ENCODE data around the gene LRPAP1.
"Not testable (repeated sequence)": the region's sequence is repeated elsewhere in the genome, so short reads cannot be mapped to it uniquely, and the experiment has no call there.

LRPAP1 gene

DNA sequence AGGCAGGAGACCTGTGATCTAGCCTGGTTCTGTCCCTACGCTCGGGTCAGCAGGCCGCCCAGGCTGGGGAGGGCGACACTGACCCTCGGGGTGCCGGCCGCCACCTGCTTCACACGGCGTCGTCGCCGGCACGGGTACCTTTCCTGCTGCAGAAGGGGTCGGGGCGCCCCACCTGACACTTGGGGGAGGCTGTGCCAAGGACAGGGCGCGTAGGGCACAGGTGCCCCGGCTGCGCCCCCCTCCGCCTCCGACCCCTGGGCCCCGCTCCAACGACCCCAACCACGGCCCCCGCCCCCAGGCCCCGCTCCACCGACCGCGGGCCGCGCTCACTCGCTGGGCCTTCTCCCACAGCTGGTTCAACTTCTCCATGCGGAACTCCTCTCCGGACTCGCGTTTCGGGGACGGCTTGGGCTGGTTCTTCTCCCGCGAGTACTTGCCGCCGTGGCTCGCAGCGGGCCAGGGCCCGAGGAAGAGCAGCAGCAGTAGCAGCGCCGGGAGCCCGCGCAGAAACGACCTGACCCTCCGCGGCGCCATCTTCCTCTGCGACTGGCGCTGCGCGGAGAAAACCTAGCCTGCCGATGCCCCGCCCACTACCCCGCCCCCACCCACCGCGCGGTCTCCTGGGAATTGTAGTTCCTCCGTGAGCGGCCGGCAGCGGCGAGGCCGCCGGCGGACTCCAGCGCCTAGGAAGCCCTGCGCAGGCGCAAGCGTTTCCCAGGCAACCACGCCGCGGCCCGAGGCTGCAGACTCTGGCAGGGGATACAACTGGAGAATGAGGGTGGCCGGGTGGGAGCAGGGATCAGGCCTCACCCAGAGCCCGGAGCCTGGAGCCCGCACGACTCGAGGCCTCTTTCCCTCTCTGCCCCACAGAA, at the start of gene LRPAP1:
LRPAP1 (minus strand) TSS at position 544 of the 872 bp plus-strand sequence; CDS start at position 534, 10 bp downstream.
- DNase-seq = peak; percentile 90

GRCh38 chr4:3581334-3582090, 49.3 kb upstream of the LRPAP1 start:
- not testable (repeated sequence) for DNase-seq

DNA sequence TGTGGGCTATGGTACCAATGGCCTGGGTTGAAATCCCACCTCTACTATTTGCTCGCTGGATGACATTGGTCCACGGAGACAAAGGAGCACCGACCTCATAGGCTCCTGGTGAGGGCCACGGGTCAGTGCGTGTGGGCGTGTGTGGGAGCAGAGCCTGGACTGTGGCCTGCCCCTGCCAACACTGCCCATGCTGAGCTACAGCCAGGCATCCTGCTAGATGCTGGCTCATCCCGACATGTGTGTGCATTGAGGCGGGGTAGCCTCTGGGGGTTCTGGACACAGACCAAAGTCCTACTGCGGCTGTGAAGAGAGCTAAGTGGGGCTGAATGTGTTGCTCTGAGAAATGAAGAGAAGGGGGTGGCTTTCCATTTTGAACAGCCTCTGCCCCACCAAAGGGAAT, 48.6 kb upstream of the LRPAP1 start:
- DNase-seq = not testable (repeated sequence)

DNA sequence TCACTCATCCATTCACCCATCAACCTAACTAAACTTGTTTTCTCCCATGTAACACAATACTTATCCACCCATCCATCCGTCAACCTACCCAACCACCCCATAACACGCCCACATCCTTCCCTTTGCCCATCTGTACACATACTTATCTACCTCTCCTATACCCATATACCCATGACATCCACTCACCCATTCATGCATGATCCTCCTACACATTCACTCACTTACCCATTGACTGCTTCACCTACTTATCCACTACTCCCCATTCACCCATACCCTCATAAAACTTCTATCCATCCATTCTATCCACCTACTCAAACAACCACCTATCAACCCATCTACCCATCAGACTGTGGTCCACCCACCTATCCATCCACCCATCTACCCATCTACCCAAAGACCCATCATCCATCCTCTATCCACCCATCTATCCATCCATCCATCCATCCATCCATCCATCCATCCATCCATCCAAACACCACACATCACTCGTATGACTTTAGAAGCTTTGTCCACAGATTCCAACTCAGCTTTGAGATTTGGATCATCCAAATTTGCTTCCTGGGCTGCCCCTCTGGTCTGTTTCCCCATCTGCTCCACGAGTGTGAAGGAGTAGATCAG, 46.4 kb upstream of the LRPAP1 start:
- not testable (repeated sequence) for DNase-seq

- not testable (repeated sequence) for DNase-seq
These were observed 45.8 kb upstream of the LRPAP1 start for GRCh38 chr4:3578052-3578451.

- not testable (repeated sequence) for DNase-seq
These were observed 45.1 kb upstream of the LRPAP1 start for GRCh38 chr4:3577208-3577892.

GRCh38 chr4:3576533-3577207, 44.4 kb upstream of the LRPAP1 start:
- not testable (repeated sequence) for DNase-seq

DNA sequence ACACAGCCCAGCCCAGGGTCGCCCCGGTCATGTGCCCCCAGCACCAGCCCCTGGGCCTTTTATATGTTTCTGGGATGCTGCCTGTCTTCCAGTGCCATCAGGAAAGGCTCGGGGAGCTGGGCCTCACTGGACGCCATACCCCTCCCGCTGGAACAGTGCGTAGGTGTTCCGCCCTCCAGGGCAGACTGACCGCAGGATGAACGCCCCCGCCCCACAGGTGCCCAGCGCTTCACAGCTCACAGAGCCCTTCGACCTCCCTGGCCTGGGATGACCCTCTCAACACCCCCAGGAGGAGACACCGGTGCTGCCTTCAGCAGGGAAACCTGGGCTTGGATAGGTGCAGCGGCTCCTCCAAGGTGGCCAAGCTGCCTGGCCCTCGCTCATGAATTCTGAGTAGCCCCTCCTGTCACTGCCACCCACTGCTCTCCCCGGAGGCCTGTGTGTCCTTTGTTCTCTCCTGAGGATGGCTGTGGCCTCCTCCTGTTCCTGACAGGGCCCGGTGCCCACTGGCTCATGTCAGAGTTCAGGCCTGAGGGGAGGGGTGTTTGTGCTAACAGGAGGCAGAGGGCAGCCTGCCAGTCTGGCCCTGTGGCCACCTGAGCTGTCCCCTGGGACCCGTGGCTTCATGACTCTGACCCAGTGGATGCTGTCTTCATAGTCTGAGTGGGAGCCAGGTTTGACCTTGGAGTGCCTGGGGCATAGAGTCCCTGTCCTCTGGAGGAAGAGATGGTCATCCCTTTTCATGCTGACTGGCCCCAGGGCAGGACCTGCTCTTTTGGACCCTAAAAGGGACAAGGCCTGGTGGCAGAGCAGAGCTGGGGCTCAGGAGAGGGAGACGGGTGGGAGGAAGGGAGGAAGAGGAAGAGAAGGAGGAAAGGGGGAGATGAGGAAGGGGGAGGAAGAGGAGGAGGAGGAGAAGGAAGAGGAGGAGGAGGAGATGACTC, 43.5 kb upstream of the LRPAP1 start:
- DNase-seq = peak; percentile 14

DNA sequence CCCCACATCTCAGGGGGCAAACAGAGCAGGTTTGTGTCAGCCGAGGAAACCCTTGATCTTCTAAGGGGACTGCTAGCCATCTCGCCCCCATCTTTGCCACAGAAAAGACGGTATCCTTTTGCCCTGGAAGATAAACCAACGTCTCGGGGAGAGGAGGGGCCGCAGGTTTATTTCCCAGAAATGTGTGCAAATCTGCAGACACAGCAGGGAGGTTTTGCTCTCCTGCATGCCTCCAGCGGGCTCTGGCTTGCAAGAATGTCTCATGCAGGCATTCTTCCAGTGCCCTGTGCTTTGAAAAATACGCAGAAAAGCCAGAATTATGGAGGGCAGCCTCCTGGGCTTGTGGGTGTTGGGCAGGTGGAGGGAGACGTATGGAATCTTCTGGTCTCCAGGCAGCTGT, 42.6 kb upstream of the LRPAP1 start:
- not testable (repeated sequence) for DNase-seq

DNA sequence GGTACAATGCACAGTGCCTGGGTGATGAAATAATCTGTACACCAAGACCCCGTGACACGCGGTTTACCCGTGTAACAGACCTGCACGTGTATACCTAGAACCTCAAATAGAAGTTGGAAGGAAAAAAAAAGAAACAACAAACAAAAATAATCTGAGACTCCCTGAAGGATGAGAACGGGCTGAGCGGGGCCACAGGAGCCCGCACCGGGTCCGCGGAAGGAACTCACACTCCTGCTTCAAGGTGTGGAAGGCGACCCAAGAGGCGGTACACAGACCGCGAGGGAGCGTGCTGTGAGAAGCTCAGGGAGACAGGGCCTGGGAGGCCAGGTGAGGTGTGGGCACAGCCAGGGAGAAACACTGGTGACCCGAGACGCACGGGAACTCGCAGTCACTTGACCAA, 42.1 kb upstream of the LRPAP1 start:
- not testable (repeated sequence) for DNase-seq

DNA sequence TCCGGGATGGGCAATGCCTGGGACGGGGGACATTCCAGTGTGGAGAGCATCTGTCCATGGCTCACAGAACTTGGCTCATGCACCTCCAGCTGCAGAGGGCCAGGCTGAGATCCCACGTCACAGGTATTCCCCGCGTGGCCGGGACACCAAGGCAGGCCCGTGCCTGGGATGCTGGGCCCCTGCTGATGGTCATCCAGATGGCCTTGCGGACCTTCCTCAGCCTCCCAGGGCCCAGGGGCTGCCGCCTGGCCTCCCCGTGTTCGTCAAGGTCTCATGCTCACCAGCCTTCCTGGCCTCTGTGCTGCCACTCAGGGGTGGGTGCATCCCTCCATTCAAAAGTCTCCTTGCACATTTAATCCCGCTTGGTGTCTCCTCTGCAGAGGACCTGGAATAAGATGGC, 40.9 kb upstream of the LRPAP1 start:
- no peak for DNase-seq

- no peak for DNase-seq
These were observed 40.1 kb upstream of the LRPAP1 start for GRCh38 chr4:3572363-3572762.

DNA sequence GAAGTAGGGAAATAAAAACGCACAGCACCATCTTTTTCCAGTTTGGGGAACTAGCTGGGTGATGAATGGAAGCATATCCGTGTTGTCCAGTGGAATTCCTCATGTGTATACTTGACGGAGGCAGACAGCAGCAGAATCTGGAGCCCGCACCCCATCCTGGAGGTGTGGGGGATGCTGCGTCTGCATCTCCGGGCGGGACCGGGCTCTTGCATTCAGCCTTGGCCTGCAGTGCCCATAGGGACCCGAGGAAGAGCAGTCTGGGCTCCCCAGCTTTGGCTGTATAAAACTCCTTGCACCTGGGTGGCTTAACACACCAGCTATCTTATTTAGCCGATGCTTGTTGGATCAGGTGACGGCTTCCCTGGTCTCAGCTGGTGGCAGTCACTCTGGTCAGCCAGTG, 39.7 kb upstream of the LRPAP1 start:
- DNase-seq = no peak

- DNase-seq = peak; percentile 18
These were observed 38.7 kb upstream of the LRPAP1 start for GRCh38 chr4:3570923-3571322.

DNA sequence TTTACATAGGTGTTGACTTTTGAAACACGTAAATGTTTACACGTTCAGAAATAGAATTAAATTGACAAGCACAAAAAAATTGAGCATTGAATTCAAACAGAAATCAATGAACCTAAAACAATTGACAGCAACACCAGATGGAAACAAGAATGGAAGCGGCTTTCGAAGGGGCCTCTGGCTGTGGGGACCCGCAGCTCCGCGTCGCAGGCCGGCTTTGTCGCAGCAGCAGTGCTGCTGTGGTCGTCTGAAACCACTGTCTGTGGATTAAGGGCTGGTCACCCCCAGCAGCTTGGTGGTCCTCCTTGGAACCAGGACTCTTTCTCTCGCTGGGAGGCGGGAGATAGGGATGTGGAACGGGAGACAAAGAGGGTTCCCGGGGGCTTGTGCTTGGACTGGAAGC, 37.4 kb upstream of the LRPAP1 start:
- DNase-seq = not testable (repeated sequence)

GRCh38 chr4:3566701-3567100, 34.5 kb upstream of the LRPAP1 start:
- DNase-seq = not testable (repeated sequence)

- not testable (repeated sequence) for DNase-seq
These were observed 34.1 kb upstream of the LRPAP1 start for GRCh38 chr4:3566301-3566700.

GRCh38 chr4:3564948-3565347, 32.7 kb upstream of the LRPAP1 start:
- not testable (repeated sequence) for DNase-seq

GRCh38 chr4:3563403-3563802, 31.2 kb upstream of the LRPAP1 start:
- no peak for DNase-seq

DNA sequence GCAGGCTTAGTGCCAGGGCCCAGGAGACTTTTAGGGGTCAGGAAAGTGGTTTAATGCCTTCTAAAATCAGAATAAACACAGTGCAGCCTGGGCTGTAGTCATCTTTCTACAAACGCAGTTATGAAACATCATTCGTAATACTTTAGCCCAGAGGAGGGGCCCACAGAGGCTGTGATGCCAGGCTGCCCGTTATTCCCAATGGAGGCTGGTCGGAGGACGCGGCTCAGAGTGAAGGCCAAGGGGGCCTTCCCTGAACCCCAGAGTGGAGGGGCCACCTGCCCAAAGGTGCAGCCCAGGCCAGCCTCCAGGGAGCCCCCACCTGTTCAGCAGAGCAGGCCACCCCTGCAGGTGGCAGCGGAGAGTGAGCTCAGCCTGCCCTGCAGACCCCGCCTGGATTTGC, 29.9 kb upstream of the LRPAP1 start:
- not testable (repeated sequence) for DNase-seq

DNA sequence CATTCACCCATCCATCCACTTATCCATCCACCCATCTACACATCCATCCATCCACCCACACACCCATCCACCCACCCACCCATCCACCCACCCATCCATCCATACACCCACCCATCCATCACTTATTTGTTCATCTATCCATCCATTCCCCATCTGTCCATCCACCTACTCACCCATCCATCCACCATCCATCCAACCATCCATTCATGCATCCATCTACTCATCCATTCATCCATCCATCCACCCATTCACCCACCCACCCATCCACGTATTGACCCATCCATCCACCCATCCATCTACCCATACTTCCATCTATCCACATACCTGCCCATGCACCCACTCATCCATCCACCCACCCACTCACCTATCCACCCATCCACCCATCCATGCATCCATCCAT, 28.2 kb upstream of the LRPAP1 start:
- DNase-seq = not testable (repeated sequence)
